ENCODE results near the gene SLC39A11.

GRCh38 chr17:73028299-73028755 is 64.2 kb downstream of the SLC39A11 start:
- TF ChIP-seq, protein P1, sequence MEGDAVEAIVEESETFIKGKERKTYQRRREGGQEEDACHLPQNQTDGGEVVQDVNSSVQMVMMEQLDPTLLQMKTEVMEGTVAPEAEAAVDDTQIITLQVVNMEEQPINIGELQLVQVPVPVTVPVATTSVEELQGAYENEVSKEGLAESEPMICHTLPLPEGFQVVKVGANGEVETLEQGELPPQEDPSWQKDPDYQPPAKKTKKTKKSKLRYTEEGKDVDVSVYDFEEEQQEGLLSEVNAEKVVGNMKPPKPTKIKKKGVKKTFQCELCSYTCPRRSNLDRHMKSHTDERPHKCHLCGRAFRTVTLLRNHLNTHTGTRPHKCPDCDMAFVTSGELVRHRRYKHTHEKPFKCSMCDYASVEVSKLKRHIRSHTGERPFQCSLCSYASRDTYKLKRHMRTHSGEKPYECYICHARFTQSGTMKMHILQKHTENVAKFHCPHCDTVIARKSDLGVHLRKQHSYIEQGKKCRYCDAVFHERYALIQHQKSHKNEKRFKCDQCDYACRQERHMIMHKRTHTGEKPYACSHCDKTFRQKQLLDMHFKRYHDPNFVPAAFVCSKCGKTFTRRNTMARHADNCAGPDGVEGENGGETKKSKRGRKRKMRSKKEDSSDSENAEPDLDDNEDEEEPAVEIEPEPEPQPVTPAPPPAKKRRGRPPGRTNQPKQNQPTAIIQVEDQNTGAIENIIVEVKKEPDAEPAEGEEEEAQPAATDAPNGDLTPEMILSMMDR (IDR thresholded peaks at IDR 0.05), result no peak
- TF ChIP-seq EZH2 (IDR thresholded peaks at IDR 0.05), result no peak
